Stimulated activated CD8-positive, alpha-beta memory T cell treated with anti-CD3 and anti-CD28 coated beads, Interleukin-15, amount 100 ng/mL, for 48 hours (primary cell): ENCODE data around the gene GAR1.
"Not testable (repeated sequence)": the region's sequence is repeated elsewhere in the genome, so short reads cannot be mapped to it uniquely, and the experiment has no call there.

ENCODE experiments used
- DNase-seq, 2 donors: peaks; one replicate each; pipeline ENCODE4 v3.0.0-alpha.2; 2020; ENCODE audit warnings: low read depth in 2 of 2

Gene GAR1

GRCh38 chr4:109846395-109847098 is 31.0 kb downstream of the GAR1 start:
- no peak for DNase-seq

- DNase-seq: no peak
Observed at GRCh38 chr4:109847896-109848442, 32.4 kb downstream of the GAR1 start, which contains the start of gene LRIT3. TSS of gene LRIT3 (plus strand) at chr4:109848107. CDS start at chr4:109848202, 95 bp downstream.

- DNase-seq: no peak
Observed at GRCh38 chr4:109848501-109848900, 32.9 kb downstream of the GAR1 start.

GRCh38 chr4:109850601-109851000 is 35.0 kb downstream of the GAR1 start:
- DNase-seq: no peak

- DNase-seq: not testable (repeated sequence)
Observed at GRCh38 chr4:109859426-109860300, 44.1 kb downstream of the GAR1 start.

GRCh38 chr4:109861271-109861670 is 45.7 kb downstream of the GAR1 start:
- DNase-seq: no peak

GRCh38 chr4:109861916-109862511 is 46.5 kb downstream of the GAR1 start:
- no peak for DNase-seq

GRCh38 chr4:109864134-109864533 is 48.6 kb downstream of the GAR1 start:
- no peak for DNase-seq

- no peak for DNase-seq
Observed at GRCh38 chr4:109870061-109870460, 54.5 kb downstream of the GAR1 start.

- DNase-seq: no peak
Observed at GRCh38 chr4:109872065-109872464, 56.5 kb downstream of the GAR1 start.

GRCh38 chr4:109872950-109873656 is 57.5 kb downstream of the GAR1 start:
- no peak for DNase-seq

- no peak for DNase-seq
Observed at GRCh38 chr4:109873791-109874514, 58.4 kb downstream of the GAR1 start.
